ENCODE measurements around the gene ZNF248.
"Not testable (repeated sequence)": the region's sequence is repeated elsewhere in the genome, so short reads cannot be mapped to it uniquely, and the experiment has no call there.

Gene ZNF248

GRCh38 chr10:37857287-37858211 lies at the start of gene ZNF248:
Gene ZNF248, minus strand, starts transcription at chr10:37857610. Its CDS starts 1,300 bp downstream, at chr10:37856310.
- DNase-seq (ENCODE audit: low read depth in 2 of 2) = peak; percentile 88 to 89

GRCh38 chr10:37906382-37906781 lies 49.0 kb upstream of the ZNF248 start:
- DNase-seq (ENCODE audit: low read depth in 2 of 2) = no peak

DNA sequence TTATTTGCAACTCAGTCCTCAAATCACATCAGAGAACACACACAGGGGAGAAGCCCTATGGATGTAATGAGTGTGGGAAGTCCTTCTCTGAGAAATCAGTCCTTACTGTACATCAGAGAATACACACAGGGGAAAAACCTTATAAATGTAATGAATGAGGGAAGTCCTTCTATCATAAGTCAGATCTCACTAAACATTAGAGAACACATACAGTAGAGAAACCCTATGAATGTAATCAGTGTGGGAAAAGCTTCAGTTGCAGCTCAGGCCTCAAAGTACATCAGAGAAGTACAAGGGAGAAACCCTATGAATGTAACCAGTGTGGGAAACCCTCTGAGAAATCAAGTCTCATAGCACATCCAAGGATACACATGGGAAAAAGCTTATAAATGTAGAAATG lies 39.0 kb upstream of the ZNF248 start:
- DNase-seq (ENCODE audit: low read depth in 2 of 2) = no peak

- no peak for DNase-seq (ENCODE audit: low read depth in 2 of 2)
Observed at GRCh38 chr10:37895674-37896073, 38.3 kb upstream of the ZNF248 start.

DNA sequence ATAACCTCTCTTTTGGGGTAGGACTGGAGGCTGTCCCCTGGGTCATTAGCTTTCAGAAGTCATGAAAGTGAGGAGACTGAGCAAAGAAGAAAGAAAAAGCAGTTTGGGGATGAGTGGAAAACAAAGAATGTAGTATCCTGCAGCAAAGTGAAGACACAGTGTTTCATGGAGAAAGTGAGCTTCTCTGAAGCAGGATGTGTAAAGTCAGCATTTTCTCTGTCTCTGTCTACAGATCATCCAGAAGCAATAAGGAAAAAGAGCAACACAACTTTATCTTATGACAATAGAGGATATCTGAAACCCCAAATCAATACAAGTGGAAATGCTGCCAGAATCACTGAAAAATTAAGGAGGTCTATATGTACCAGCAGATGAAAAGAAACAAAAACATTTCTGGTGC lies 28.4 kb upstream of the ZNF248 start:
- no peak for DNase-seq (ENCODE audit: low read depth in 2 of 2)

DNA sequence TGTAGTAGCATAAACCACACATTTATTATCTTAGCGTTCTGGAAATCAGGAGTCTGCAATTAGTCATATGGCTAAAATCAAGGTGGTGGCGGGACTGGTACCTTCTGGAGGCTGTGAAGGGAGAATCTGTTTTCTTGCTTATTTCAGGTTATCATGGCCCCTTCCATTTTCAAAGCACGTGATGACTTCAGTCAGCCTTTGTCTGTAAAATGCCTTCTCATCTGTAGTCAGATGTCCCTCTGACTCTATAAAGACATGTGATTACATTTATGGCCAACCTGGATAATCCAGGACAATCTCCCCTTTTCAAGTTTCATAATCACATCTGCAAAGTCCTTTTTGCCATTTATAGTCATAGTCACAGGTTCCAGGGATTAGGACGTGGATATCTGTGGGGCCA lies 15.5 kb upstream of the ZNF248 start:
- no peak for DNase-seq (ENCODE audit: low read depth in 2 of 2)

- DNase-seq (ENCODE audit: low read depth in 2 of 2) = no peak
Observed at GRCh38 chr10:37872283-37872682, 14.9 kb upstream of the ZNF248 start.

DNA sequence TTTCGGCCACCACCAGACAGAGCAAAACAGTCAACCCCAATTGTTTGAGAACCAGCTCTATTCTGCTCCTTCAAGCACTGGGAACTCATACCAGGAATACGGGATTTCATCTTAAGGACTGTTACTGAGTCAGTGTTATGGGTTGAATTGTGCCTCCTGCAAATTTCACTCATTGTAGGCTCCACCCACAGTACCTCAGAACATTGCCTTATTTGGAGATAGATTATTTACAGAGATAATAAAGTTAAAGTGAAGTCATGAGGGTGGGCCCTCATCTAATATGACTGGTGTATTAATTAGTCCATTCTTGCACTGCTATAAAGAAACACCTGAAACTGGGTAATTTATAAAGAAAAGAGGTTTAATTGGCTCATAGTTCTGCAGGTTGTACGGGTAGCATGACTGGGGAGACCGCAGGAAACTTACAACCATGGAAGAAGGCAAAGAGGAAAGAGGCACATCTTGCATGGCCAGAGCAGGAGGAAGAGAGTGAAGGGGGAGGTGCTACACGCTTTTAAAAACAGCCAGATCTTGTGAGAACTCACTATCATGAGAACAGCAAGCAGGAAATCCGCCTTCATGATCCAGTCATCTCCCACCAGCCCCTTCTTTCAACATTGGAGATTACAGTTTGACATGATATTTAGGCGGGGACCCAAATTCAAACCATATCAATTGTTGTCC lies 14.3 kb upstream of the ZNF248 start:
- no peak for DNase-seq (ENCODE audit: low read depth in 2 of 2)

DNA sequence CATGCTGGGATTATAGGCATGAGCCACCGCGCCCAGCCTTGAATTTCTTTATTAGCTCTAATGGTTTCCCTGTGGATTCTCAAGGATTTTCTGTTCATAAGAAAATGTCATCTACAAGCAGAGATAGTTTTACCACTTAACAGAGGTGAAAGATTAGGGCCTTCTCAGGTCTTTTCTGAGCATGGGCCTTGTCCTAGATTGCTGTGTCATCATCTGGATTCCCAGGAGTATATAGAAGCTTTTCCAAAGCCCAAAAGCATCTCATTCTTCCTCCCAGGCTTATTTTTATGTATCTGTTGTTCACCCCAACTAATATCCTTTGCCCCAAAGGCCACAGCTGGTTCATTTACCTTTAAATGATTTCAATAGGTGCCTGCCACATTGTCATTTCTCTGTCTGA lies 13.7 kb upstream of the ZNF248 start:
- DNase-seq (ENCODE audit: low read depth in 2 of 2) = no peak

- DNase-seq (ENCODE audit: low read depth in 2 of 2) = no peak
Observed at GRCh38 chr10:37868796-37869195, 11.4 kb upstream of the ZNF248 start.

DNA sequence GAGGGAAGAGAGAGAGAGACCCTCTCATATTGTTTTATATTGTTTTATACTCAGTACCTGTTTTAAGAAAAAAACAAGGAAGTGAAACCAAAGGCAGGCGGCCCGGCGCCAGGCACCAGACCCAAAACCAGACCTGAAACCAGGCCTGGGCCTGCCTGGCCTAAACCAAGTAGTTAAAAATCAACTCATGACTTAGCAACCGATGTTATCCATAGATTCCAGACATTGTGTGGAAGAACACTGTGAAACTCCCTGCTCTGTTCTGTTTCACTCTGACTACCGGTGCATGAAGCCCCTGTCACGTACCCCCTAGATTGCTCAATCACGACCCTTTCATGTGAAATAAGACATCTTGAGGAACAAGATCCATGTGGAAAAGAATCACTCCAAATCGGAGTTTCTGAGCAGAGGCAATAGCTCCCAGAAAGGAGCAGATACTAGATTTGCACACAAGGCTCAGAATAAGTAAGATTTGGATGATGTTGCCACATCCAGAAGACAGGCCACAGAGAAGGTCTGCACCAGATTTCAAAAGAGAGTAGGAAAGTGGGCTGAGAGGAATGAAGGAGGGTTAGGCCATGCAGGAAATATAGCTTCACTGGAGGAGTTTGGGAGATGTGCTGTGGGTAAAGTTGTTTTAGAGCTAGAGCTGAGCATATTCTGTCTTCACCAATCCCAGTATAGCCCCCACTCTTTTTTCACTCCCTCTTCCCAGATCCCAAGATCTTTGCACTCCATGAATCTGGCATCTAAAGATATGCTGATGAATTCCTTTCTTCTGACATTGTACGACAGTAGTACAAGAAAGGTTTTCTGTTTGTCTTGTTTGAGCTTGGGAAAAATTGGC lies 8.8 kb upstream of the ZNF248 start:
- DNase-seq (ENCODE audit: low read depth in 2 of 2) = no peak

DNA sequence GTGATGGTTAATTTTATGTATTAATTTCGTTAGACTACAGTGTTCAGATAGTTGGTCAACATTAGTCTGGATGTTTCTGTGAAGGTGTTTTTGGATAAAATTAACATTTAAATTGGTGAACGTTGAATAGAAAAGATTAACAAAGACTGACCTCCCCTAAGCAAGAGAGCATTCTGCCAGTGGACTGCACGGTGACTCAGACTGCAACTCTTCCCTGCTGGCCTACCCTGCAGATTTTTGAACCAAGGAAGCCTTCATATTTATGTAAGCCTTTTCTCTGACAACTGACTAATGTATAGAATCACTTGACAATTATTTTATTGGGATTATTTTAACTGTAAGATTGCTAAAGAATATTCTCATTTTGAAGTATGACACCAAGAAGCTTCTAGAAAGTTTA lies 7.9 kb upstream of the ZNF248 start:
- DNase-seq (ENCODE audit: low read depth in 2 of 2) = no peak

DNA sequence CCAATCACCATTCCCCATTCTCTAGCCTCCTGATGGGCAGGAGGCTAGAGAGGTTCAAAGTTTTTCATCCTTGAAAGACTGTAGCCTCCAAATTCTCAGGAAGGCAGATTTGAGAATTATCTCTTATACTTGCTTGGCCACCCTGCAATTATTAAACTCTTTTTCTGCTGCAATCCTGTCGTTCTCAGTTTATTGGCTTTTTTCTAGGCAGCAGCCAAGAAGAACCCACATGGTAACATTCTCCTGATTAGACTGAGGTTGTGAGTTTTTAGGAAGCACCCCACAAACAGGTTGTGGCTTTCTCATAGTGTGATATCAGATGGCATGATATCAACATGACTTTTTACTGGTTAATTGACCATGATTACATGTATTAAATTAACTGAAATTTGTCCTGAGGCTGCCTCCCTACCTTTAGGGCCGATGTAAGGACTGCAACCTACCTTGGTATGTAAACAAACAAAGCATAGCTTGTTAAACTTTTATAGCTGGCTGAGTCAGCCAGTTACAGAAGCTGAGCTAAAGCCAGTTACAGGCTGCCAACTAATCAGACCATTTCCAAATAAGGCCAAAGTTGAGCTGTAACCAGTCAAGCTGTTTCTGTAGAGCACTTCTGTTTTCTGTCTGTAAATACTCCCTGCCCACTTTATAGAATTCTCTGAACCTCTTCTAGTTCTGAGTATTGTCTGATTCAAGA lies 3.2 kb upstream of the ZNF248 start:
- no peak for DNase-seq (ENCODE audit: low read depth in 2 of 2)

- not testable (repeated sequence) for DNase-seq (ENCODE audit: low read depth in 2 of 2)
Observed at GRCh38 chr10:37859270-37859669, 1.9 kb upstream of the ZNF248 start.

DNA sequence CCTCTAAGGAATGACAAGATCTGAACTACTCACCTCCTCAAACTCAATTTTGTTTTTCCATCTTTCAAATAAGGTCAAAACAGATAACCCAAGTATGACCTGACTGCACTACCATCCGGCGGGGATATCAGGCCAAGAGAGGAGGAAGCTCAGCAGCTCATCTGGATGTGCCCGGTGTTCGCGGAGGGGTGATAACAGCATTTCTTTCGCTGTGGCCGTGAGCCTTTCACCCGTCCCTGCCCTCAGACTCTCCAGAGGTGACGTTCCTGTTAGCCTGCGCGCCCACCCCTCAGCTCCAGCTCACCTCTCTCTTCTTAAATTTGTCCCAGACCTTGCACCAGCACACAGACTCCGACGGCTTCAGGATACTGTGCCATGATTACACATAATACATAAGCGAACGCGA lies 526 bp downstream of the ZNF248 start:
- DNase-seq (ENCODE audit: low read depth in 2 of 2) = no peak

- no peak for DNase-seq (ENCODE audit: low read depth in 2 of 2)
Observed at GRCh38 chr10:37855636-37856035, 1.8 kb downstream of the ZNF248 start.

DNA sequence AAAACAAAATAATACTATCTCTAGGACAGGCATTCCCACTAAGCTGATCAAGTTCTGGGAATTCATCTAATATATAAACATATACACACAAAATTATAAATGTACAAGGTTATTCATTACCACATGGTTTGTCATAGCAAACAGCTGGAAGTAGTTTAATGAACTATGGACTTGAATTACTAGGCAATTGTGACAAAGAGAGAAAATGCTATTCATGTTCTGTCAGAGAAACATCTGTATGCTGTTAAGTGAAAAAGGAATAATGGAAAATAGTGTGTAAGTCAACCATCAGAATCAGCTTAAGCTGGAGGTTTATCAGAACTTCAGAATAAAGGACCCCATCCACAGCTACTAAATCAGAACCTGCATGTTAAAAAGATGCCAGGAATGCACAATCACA lies 2.8 kb downstream of the ZNF248 start:
- no peak for DNase-seq (ENCODE audit: low read depth in 2 of 2)

DNA sequence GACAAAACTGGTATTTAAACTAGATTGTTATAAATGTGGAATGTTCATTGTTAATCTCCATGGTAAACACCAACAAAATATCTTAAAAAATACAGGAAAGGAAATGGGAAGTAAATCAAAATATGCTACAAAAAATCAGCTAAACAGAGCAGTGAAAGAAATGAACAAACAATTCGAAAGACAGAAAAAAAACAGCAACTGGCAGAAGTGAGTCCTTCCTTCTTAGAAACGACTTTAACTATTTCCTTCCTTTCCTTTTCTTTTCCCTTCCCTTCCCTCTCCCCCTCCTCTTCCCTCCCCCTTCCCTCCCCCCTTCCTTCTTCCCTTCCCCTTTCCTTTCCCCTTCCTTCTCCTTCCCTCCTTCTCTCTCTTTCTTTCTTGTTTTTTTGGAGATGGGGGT lies 12.8 kb downstream of the ZNF248 start:
- no peak for DNase-seq (ENCODE audit: low read depth in 2 of 2)

DNA sequence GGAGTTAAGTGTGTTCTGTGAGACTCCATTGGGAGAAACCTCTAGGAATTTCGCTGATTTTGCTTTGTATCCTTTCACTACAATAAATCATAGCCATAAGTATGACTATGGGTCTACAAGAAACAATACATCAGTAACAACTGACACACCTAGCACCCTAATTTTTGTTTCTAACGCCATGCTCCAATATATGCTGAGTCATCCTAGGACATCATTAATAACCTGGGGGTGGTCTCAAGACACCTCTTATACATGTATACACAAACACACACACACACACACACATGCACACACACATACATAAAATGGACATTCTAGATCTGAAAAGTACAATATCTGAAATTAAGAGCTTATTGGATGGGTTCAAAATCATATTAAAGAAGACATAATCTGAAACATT lies 18.2 kb downstream of the ZNF248 start:
- no peak for DNase-seq (ENCODE audit: low read depth in 2 of 2)

- DNase-seq (ENCODE audit: low read depth in 2 of 2) = no peak
Observed at GRCh38 chr10:37831495-37832333, 25.7 kb downstream of the ZNF248 start.

DNA sequence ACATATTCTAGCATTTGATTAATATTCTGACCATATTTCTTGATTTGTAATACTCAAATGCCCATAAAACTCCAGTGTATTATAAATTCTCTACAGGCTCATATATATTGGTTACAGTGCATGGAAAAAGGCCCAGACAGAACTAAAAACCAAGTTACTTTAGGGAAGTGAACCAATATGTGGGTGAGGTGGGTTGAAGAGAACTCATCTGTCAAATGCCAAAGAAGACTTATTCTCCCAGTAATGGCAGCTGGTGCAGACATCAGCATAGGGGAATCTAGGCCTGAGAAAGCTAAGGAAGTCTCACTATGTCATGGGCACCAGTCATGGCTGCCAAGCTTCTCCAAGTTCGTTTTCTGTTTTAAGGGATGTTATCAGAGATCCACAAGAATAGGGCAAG lies 30.6 kb downstream of the ZNF248 start:
- DNase-seq (ENCODE audit: low read depth in 2 of 2) = no peak
